Heart right ventricle (tissue), 16 donors: ENCODE measurements around the gene SOX30. TPM values are rescaled to one million over a fixed set of nuclear protein-coding genes. Genes with fewer than 3 reads are reported as not detected.
"Not testable (repeated sequence)": the region's sequence is repeated elsewhere in the genome, so short reads cannot be mapped to it uniquely, and the experiment has no call there.

Experiments
- ATAC-seq, 8 donors: fragments of 200-7000 bp; cut with Tn5 transposase; one replicate each; pipeline ENCODE4 v1.9.1; 2020; ENCODE audit warnings: mild to moderate bottlenecking in 8 of 8, moderate library complexity in 8 of 8, moderate number of reproducible peaks in 1 of 8
- DNase-seq, 2 donors: peaks; one replicate each; pipeline ENCODE4 v3.0.0-alpha.2; 2020
- H3K27ac ChIP-seq, 10 donors: fragments of 200-600 bp; sonication (generic) in 2 of 10; one replicate each; pipeline versions ENCODE4 v1.5.0 to v1.8.0; 2020 to 2022; ENCODE audit warnings: mild to moderate bottlenecking in 3 of 10
- H3K27me3 ChIP-seq, 7 donors: fragments of 200-600 bp; one replicate each; pipeline ENCODE4 v1.8.0; 2021 to 2022; ENCODE audit warnings: mild to moderate bottlenecking in 2 of 7
- H3K36me3 ChIP-seq, 9 donors: fragments of 200-600 bp; sonication (generic) in 1 of 9; one replicate each; pipeline versions ENCODE4 v1.5.0 to v1.8.0; 2020 to 2022; ENCODE audit warnings: mild to moderate bottlenecking in 2 of 9
- H3K4me1 ChIP-seq, 9 donors: fragments of 200-600 bp; sonication (generic) in 1 of 9; one replicate each; pipeline versions ENCODE4 v1.5.0 to v1.8.0; 2020 to 2022; ENCODE audit warnings: mild to moderate bottlenecking in 4 of 9
- H3K4me3 ChIP-seq, 10 donors: fragments of 200-600 bp; sonication (generic) in 2 of 10; one replicate each; pipeline versions ENCODE4 v1.5.0 to v1.8.0; 2020 to 2022; ENCODE audit warnings: mild to moderate bottlenecking in 7 of 10, moderate library complexity in 2 of 10
- H3K9me3 ChIP-seq, 11 donors: fragments of 200-600 bp in 10 of 11; sonication (generic) in 2 of 11; one replicate each; pipeline versions ENCODE4 v1.5.0 to v1.8.0; 2013 to 2022; ENCODE audit warnings: mild to moderate bottlenecking in 2 of 11, control low read depth in 1 of 11, moderate library complexity in 1 of 11
- WGBS, 2 donors: extraction: QIAGEN DNeasy Blood & Tissue Kit; methylation state at CpG; one replicate each; pipeline ENCODE4 v1.1.7; 2013; ENCODE audit warnings: inconsistent platforms in 1 of 2; 5-methylcytosine and 5-hydroxymethylcytosine counted together
- intact Hi-C, 10 donors: fragments of 100-400 bp; cut with DNase I; formaldehyde crosslinking; loops; one replicate each; pipeline versions ENCODE4 v1.11.1 to v1.14.2; 2022
- polyA plus RNA-seq, 2 donors: library from polyadenylated mRNA; stranded (reverse); fragments of 200-250 nt; gene quantifications; one replicate each; pipeline ENCODE4 v1.2.3, GENCODE V29; 2013
- total RNA-seq, 10 donors: library from RNA; stranded (reverse); fragmentation: NEBNext Ultra II Directional in 3 of 10; extraction: Animal tissue kit (Norgen Biotek cat#: 25700) in 3 of 10; gene quantifications; one replicate each; pipeline versions ENCODE4 v1.2.1 to v1.2.4, GENCODE V29; 2021 to 2023
- TF ChIP-seq, protein P1 (sequence below), 9 donors: fragments of 200-600 bp; sonication (generic) in 2 of 9; IDR thresholded peaks; one replicate each; pipeline versions ENCODE4 v1.5.0 to v1.8.0; 2021 to 2022; ENCODE audit warnings: antibody characterized with exemption in 9 of 9, mild to moderate bottlenecking in 5 of 9, moderate library complexity in 1 of 9
- donor health status: Arrhythmogenic right ventricular cardiomyopathy.
- donor health status: ischemic (EF 13 %, LVEDD 7.1; RV severe dilation, severe dysfunction).
- donor health status: healthy with polysubstance abuse.
- donor health status: DM: no; HTN: yes; CAD: no.
- donor health status: DM: no; HTN: no; CAD: no.
- donor health status: ischemic (EF 25% LVEDD 6.9; RV normal size, moderate dysfunction).
- donor health status: ischemic (EF 25% LVEDD 5.7; RV mildly dilated, moderate dysfunction).
- donor health status: healthy.
- donor health status: DM: yes; HTN: yes; CAD: no.
- donor health status: Ischemic cardiomyopathy.
- donor health status: ischemic (EF 35%, LVEDD 5.7; RV mildly dilated, moderate dysfunction).
- donor health status: nonischemic (EF 11% LVEDD 7.7; RV severe dilation, severe dysfunction).
- donor health status: DM: yes; HTN: yes; CAD: no.
- donor health status: PGD.
- donor health status: ischemic (EF 29% LVEDD 5.4; RV normal size, mild dysfunction).
- donor health status: nonischemic (EF 23%, LVEDD 6.1; RV moderate dilation, normal function).

Gene SOX30
- total and polyA plus RNA-seq, 12 donors = 0.04 to 0.21 (median 0.16) TPM; not detected in 4

DNA sequence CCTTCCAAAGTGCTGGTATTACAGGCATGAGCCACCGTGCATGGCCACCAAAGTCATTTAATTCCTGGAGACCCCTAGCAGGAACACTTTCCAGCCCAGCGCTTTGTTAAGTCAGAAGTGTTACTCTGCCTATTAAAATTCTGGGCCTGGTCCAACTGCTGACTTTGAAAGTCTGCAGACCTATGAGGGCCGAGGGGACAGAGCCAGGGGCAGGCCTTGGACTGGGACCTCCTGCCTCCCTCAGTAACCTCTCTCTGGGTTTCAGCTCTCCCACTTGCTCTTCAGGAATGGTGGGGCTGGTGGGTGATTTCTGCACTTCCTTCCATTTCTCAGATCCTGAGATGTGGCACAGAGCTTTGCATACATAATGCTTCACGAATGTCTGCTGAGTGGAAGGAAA is 28.8 kb upstream of the SOX30 start:
- Histone ChIP-seq H3K27me3 (no peaks in the 10 kb centered on the region), H3K36me3 (no peaks in the 10 kb centered on the region), H3K9me3 (no peaks in the 10 kb centered on the region), H3K4me3 (no peak overlapping the region), H3K4me1 (peaks cover 0 to 2% (median 0%) of the 10 kb centered on the region in 9 donors), H3K27ac (no peak overlapping the region)
- whole genome bisulfite sequencing, 2 donors = 54 to 62% methylated on average over 4 of the region's 4 CpGs
- ATAC-seq = peak in 1 of 8 donors; percentile 46
- DNase-seq = no peak
- TF ChIP-seq, protein P1, sequence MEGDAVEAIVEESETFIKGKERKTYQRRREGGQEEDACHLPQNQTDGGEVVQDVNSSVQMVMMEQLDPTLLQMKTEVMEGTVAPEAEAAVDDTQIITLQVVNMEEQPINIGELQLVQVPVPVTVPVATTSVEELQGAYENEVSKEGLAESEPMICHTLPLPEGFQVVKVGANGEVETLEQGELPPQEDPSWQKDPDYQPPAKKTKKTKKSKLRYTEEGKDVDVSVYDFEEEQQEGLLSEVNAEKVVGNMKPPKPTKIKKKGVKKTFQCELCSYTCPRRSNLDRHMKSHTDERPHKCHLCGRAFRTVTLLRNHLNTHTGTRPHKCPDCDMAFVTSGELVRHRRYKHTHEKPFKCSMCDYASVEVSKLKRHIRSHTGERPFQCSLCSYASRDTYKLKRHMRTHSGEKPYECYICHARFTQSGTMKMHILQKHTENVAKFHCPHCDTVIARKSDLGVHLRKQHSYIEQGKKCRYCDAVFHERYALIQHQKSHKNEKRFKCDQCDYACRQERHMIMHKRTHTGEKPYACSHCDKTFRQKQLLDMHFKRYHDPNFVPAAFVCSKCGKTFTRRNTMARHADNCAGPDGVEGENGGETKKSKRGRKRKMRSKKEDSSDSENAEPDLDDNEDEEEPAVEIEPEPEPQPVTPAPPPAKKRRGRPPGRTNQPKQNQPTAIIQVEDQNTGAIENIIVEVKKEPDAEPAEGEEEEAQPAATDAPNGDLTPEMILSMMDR (IDR thresholded peaks at IDR 0.05) = no peak
- intact Hi-C loops = no loop called here

DNA sequence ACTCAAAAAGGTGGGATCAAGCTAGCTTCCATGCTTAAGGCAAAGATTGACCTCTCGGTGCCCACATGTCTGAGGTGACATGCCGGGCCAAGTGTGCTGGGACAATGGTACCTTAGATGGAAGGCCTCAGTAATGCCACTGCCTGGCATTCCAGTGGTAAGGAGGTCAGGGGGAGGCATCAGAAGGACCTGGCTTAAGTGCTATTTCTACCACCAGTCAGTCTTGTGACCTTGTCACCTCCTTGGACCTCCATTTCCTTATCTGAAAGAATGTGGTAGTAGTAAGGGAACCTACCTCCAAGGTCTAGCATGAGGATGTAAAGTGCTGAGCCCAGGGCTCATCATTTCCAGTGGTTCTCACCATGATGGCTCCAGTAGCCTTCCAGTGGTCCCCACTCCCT is 28.0 kb upstream of the SOX30 start:
- Histone ChIP-seq H3K4me1 (no peaks in the 10 kb centered on the region), H3K9me3 (no peaks in the 10 kb centered on the region), H3K36me3 (no peaks in the 10 kb centered on the region), H3K27ac (no peak overlapping the region), H3K27me3 (no peaks in the 10 kb centered on the region), H3K4me3 (no peak overlapping the region)
- TF ChIP-seq, protein P1 (IDR thresholded peaks at IDR 0.05) = no peak
- WGBS, 2 donors = 98% methylated on average over 2 of the region's 2 CpGs
- peak in 1 of 8 donors; percentile 13 for ATAC-seq
- intact Hi-C loops = no loop called here
- no peak for DNase-seq

DNA sequence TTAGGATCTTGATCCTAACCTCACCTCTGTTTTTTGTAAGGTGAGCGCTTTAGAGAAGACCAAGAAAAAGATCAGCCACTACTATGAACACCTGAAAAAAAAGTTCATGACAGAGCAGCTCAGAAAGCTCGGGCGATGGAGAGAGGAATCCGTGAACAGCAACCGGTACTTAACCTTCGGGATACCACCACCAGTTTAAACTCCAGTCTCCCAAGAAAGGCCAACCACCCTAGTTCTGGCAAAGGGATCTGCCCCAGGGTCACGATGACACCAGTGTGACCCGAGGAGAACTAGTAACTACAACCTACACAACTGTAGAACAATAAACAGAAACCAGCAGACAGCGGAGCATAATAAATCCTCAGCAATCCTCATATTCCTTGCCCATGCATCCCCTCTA is 27.6 kb upstream of the SOX30 start:
- no peaks in the 10 kb centered on the region for H3K9me3 ChIP-seq
- H3K4me1 ChIP-seq = no peaks in the 10 kb centered on the region
- TF ChIP-seq, protein P1 (IDR thresholded peaks at IDR 0.05) = no peak
- intact Hi-C loops = no loop called here
- H3K36me3 ChIP-seq = no peaks in the 10 kb centered on the region
- H3K27me3 ChIP-seq = no peaks in the 10 kb centered on the region
- no peak overlapping the region for H3K27ac ChIP-seq
- no peak for ATAC-seq
- WGBS, 2 donors = 97 to 98% methylated on average over 9 of the region's 9 CpGs
- no peak for DNase-seq
- no peak overlapping the region for H3K4me3 ChIP-seq

DNA sequence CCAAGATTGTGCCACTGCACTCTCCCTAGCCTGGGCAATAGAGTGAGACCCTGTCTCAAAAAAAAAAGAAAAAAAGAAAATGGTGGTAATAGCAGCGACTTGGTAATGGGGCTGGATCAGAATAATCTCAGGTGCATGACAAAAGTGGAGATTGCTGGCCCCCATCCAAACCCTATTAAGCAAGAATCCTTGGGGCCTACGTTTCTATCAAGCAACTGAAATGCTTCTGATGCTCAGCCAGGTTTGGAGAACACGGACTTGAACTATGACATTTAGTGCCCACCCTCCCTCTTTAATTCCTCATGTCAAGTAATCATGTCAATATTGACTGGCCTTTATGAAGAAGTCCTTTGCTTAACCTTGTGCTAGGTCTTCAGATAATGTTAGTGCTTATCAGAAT is 25.7 kb upstream of the SOX30 start:
- no peaks in the 10 kb centered on the region for H3K27me3 ChIP-seq
- H3K36me3 ChIP-seq = no peaks in the 10 kb centered on the region
- no peaks in the 10 kb centered on the region for H3K9me3 ChIP-seq
- TF ChIP-seq, protein P1 (IDR thresholded peaks at IDR 0.05) = no peak
- intact Hi-C loops = no loop called here
- DNase-seq (no peak), ATAC-seq (no peak)
- H3K27ac ChIP-seq = no peak overlapping the region
- H3K4me3 ChIP-seq = no peak overlapping the region
- 72 to 74% methylated on average over 3 of the region's 3 CpGs for WGBS, 2 donors
- no peaks in the 10 kb centered on the region for H3K4me1 ChIP-seq

DNA sequence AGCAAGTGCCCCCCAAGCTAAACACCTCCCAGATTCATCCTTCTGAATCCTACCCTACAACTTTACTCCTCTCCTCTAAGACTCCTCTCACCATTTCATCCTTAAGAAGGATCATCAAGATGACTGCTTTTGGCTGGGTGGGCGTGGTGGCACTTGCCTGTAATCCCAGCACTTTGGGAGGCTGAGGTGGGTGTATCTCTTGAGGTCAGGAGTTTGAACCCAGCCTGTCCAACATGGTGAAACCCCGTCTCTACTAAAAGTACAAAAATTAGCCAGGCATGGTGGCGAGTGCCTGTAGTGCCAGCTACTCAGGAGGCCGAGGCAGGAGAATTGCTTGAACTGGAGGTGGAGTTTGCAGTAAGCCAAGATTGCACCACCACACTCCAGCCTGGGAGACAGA is 22.1 kb upstream of the SOX30 start:
- not testable (repeated sequence) for DNase-seq, H3K4me3 ChIP-seq, ATAC-seq, H3K9me3 ChIP-seq, H3K27ac ChIP-seq, H3K36me3 ChIP-seq
- 89 to 95% methylated on average over 4 of the region's 4 CpGs for WGBS, 2 donors
- Histone ChIP-seq H3K27me3 (peaks cover 0 to 29% (median 7%) of the 10 kb centered on the region in 7 donors), H3K4me1 (peaks cover 0 to 17% (median 13%) of the 10 kb centered on the region in 9 donors)
- intact Hi-C loops = loop anchor here in 2 of 10 donors (5.0 kb wide), 1 partner anchor 43 kb away; no protein-coding TSS in a partner anchor
